NCI-H69 (cell line): ENCODE results near the gene KCTD5.

Source experiments
- DNase-seq: peaks from one replicate; lab custom pipeline; 2025; lab: John Stamatoyannopoulos, UW

The KCTD5 gene

DNA sequence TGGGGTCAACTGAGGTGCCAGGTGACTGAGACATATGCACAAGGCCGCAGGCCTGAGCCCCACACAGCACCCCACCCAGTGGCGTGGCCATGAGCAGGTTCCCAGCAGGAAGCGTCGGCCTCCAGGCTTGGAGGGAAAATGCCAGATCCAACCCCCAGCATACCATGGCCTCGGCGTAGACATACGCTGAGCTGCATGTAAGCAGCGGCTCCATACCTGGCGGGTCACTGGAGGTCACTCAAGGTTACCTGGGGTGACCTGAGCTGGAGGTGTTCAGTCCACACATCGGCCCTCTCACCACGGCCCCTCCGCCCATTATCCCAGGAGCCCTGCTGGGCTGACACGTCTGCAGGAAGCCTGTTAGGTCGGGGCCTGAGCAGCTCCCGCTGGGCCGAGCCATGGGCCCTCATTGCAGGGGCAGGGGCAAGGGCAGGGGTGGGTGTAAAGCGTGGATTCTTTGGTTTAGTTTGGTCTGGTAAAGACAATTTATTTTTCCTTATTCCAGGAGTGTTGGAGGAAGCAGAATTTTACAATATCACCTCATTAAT is 15.2 kb downstream of the KCTD5 start:
- no peak for DNase-seq

DNA sequence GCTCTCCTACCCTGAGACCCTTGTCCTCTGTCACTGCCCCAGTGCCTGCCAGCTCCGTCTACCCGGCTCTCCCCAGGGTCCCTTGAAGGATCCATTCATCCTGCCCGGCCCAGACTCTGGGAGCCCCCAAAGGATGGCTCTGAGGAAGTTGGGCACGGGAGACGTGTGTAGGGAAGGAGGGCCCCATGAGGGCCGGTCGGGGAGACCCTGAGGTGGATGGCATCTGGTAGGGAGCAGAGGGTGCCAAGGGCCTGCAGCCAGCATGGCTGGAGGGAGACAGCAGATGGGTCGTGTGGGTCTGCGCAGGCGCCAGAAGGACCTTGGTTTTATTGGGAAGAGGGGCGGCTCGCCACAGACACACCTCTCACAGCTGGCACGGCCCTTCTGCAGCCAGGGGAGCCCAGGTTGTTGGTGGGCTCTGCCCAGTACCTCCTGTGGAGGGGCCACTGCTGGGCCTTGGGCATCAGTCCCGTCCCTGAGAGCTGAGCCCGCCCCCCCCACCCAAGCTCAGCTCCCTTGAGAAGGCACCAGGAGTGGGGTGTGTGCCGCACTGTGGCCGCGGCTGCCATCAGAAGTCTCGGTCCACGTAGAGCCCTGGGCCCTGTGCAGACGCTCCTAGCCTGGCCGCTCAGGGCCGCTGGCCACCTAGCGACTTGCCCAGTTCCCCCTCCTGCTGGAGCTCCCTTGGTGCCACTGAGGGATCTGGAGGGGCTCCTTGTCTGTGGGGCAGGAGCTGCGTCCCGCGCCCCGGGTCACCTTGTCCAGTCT is 16.0 kb downstream of the KCTD5 start:
- DNase-seq = no peak

DNA sequence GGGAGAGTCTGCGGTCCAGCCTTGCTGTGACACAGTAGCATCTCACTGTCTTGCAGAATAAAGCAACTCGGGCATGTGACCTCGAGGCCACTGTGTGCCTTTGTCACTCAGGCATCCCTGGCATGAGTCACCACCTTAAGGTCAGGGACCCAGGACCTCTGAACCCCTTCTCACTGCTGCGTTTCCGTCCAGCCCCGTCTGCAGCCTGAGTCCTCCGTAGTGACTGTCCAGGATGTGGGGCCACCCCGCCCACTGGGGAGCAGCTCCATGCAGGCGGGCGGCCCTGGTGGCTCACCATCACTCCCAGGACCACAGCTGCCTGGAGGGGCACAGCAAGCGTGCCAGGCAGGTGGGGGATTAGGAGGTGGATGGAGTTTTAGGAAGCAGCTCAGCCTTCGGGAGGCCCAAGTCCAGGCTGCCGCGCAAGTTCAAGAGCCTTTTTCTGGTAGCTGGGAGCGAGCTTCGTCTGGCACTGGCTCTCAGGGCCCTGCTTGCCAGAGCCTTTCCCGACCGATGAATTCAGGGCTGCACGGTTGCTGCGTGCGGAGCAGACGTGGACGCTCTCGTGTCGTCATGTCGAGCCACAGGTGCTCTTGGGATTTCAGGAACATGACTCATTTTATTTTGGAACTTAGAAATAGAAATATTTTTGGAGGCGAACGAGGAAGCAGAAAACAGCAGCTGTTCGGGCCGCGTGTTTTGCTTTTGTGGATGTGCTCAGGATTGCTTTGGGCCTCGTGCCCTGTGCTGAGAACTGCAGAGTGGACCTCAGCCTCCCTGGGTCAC is 16.8 kb downstream of the KCTD5 start:
- DNase-seq = no peak

GRCh38 chr16:2699791-2700600 is 17.7 kb downstream of the KCTD5 start:
- DNase-seq = no peak

DNA sequence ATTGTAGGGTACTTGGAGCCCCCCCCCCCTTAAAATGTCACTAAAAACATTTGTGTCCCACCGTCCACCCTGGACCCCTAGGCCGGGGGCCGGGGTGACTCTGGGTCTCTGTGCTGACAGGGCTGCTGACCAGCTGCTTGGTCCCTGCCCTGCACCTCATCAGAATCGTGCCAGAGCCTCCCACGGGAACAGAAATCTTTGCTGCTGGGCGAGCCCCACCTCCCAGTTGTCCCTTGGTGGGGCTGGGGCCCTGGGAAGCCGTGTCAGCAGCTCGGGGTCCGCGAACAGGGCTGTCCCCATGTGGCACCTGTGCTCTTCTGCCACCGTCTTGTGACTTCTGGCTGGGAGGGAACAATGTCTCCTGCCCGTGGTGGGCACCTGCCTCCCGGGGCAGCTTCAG is 18.5 kb downstream of the KCTD5 start:
- DNase-seq = no peak

DNA sequence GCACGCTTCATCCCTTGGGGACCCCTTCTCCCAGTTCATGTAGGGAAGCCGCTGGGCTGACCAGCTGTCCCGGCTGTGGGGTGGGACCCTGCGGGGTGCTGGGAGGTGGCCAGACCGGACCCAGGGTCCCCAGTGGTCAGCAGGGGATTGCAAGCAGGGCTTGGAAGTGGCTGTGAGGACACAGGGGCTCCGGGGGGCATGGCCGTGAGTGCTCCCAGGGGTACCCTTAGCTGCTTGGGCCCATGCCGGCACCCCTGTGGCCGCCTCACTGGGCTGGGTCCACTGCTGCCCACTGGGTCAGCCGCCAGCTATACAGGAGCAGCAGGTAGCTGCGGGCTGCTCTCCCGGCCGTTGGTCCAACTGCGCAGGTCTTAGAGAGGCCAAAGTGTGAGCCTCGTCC is 18.9 kb downstream of the KCTD5 start:
- DNase-seq = no peak

GRCh38 chr16:2701713-2702437 is 19.6 kb downstream of the KCTD5 start:
- DNase-seq = no peak

DNA sequence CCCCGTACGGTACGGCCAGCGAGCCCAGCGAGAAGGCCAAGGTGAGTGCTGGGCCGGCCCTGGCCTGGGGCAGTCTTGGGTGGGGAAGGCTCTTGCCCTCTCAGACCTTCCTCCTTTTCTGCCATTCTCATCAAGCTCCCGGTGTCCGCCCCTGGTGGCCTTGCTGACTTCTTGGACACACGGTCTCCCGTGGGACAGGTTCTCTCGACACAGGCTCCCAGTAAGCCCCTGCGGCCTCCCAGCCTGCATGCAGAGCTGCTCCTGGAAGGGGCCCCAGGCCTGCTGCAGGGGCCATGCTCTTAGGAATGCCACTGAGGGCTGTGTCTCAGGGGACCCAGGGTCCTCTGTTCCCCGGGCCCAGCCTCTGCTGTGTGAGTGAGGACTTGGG is 20.1 kb downstream of the KCTD5 start:
- no peak for DNase-seq

DNA sequence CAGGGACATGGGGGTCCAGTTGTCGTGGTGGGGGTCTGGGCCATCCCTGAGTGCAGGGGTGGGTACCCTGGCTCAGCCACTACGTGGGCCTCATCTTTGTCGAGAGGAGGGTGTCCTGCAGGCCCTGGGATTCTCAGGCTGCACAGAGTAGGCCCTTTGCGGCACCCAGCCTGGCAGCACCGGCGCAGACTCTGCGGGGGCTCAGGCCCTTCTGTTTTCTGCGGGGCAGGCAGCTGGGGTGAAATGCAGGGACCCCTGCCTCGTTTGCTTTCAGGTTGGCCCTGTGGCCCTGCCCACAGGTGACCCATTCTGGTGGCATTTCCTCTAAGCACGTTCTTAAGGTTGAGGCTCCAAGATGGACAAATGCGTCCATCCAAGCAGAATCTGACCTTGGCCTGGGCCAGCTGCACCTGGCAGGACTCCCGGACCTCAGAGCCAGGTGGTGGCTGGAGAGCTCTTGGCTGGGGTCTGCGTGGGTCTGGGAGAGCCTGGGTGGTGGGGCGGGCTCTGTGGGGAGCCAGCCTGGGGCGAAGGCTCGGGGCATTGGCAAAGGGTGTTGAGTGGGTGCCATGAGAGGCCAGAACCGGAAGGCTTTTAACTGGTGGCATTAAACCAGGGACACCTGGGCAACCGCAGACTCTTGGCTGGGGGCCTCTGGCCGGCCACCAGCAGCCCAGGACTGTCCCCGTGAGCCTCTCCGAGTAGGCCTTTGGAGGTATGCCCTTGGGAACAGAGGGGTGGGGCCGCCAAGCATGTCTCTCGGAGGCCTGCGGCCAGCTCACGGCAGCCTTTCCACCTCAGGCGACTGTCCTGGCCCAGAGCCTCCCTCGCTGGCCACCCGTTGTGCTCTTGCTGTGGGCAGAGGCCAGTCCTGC is 20.8 kb downstream of the KCTD5 start:
- DNase-seq = no peak

DNA sequence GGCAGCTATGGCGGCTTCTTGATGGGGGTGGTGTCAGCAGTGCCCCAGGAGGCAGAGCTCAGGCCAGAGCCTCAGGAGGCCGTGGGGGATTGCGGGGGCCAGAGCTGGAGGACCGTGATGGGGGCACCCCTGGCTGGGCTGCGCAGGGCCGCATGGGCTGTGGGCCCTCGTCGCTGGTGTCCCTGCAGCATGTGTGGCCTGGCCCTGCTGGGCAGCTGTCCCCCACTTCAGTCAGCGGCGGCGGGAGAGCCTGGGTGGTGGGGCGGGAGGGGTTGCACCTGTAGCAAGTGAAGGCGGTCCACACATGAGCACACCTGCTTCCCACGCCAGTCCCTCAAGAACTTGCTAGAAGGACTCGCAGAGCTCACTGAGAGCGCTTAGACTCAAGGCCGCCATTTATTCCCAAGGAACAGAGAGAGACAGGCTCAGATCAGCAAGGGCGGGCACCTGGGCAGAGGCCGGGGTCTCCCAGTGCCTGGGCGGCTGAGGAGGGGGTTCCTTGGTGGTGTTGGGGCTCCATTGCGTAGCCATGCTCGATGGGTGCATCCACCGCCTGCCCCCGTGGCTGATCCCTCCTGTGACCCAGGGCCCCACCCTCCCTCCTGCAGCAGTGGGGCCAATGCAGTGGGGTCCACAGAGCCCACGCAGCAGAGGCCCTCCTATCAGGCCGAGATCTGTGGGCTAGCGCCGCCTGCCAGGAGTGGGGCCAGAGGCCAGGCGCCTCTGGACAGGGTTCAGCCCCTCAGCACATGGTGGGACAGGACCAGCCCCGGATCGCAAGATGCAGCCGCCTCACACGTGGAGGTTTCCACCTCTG is 22.1 kb downstream of the KCTD5 start:
- DNase-seq = no peak

GRCh38 chr16:2704983-2705275 is 22.6 kb downstream of the KCTD5 start:
- DNase-seq = no peak

- no peak for DNase-seq
Observed at GRCh38 chr16:2705351-2705750, 23.0 kb downstream of the KCTD5 start.

- DNase-seq = no peak
Observed at GRCh38 chr16:2706085-2706484, 23.8 kb downstream of the KCTD5 start.

DNA sequence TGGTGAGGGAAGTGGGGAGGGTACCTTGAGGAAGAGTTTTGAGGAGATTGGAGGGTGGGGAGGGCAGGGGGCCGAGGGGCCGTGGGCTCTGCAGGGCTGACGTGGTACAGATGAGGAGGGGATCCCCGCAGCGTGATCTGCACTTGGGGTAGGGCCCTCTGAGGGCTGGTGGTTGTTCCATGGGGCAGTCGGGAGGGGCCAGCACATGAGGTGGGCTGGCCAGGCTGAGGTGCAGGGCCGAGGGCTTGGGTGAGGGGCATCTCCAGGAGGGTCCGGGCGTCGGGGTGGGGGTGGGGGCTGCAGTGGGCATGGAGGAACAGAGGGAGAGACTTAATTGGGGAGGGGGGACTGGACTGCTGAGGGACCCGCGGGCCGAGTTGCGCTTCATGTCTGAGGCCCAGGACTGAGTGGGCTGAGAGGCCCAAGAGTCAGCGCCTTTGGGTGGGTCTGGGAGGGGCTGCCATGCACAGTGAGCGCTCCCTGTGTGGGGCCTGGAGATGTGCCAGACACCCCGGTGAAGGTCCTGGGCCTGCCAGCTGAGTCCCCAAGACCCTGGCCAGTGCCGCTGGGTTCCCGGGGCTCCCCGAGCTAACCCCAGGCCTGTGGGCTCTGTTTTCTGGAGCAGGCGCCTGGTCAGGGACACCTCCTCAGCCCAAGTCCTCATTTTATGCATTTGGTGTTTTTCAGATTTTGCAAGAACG is 24.4 kb downstream of the KCTD5 start:
- no peak for DNase-seq

GRCh38 chr16:2707368-2708289 is 25.3 kb downstream of the KCTD5 start:
- DNase-seq = no peak

DNA sequence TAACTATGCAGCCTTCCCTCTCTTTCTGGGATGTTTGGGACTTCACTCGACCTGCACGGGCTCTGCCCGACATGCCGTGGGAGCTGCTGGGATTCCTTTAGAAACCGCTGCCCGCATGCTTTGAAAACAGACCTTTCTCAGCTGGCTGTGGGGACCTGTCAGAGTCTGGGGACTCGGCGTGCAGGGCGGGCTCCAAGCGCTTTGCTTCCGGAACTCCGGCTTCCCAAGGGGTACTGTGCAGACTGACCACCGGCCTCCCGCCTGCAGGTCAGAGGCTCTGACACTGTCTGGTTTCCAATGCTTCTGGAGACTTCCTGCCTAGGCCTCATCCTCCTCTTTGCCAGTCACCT is 25.9 kb downstream of the KCTD5 start:
- no peak for DNase-seq

DNA sequence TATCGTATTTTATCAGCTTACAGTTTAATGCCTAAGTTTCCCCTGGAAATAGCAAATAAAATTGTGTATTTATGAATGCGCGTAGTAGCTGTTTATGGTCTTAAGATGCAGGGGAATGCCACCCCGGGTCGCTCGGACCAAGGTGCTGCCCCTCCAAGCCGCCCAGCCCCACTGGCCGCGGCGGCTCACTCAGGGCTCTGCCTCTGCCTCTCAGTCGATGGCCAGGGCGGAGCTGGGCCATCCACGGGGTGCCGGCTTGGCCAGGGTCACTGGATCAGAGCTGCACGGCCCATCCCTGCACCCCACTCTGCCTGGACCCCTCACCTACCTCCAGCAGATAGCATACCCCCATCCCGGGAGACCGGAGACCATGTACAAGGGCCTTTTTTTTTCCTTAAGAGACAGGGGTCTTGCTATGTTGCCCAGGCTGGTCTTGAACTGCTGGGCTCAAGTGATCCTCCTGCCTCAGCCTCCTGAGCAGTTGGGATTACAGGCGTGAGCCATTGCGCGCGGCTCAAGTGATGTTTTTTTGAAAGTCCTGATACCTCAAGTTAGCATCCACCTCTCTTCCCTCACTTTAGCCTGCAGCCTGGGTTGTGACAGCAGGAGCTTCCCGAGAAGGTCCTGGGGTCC is 26.7 kb downstream of the KCTD5 start:
- no peak for DNase-seq

- DNase-seq = no peak
Observed at GRCh38 chr16:2709588-2709984, 27.3 kb downstream of the KCTD5 start.
